ENCODE data around the gene FOXP1.

GRCh38 chr3:70979983-70980645 lies 603.4 kb downstream of the FOXP1 start:
- TF ChIP-seq CTCF (IDR thresholded peaks at IDR 0.05; ENCODE audit: low read depth, low read length, poor library complexity, severe bottlenecking) (no peak), EZH2phosphoT487 (IDR thresholded peaks at IDR 0.05; ENCODE audit: borderline replicate concordance, low read length) (no peak)
